Fibroblast of villous mesenchyme (primary cell): ENCODE data around the gene ZNF219. TPM values are rescaled to one million over a fixed set of nuclear protein-coding genes. Genes with fewer than 3 reads are reported as not detected.

Experiments used
- DNase-seq: peaks from one replicate; pipeline ENCODE4 v3.0.0-alpha.2; 2010; ENCODE audit warnings: low read depth
- H3K4me3 ChIP-seq: 2 replicates; pipeline ENCODE4 v1.5.1; 2011; ENCODE audit warnings: low read depth, mild to moderate bottlenecking, low read length
- total RNA-seq: library from RNA; depleted of rRNA; stranded (reverse); fragments of >200 nt; gene quantifications from 2 replicates; pipeline ENCODE4 v1.2.3, GENCODE V29; 2012
- TF ChIP-seq, protein P1 (sequence below): IDR thresholded peaks from 2 replicates; pipeline ENCODE4 v1.5.1; 2012; ENCODE audit warnings: low read depth, mild to moderate bottlenecking, low read length; ENCODE audit not compliant: insufficient read depth

The ZNF219 gene
- total RNA-seq, 1 donor: 1.7 TPM

DNA sequence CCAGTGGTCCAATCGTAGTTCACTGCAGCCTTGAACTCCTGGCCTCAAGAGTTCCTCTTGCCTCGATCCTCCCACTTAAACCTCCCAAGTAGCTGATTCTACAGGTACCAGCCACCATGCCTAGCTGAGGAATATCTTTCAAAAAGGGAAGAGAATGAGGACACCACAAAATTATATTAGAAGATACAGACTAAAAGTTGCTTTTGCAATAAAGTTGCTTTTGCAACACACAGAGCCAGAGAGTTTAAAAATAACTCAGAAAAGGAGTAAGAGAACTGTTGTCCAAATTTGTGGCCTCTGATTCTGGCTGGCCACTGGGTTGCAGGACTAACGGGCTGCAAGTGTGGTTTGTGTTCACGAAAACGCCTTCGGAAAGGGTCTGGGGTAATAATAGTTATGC lies 22.2 kb upstream of the ZNF219 start:
- no peak for DNase-seq
- TF ChIP-seq, protein P1, sequence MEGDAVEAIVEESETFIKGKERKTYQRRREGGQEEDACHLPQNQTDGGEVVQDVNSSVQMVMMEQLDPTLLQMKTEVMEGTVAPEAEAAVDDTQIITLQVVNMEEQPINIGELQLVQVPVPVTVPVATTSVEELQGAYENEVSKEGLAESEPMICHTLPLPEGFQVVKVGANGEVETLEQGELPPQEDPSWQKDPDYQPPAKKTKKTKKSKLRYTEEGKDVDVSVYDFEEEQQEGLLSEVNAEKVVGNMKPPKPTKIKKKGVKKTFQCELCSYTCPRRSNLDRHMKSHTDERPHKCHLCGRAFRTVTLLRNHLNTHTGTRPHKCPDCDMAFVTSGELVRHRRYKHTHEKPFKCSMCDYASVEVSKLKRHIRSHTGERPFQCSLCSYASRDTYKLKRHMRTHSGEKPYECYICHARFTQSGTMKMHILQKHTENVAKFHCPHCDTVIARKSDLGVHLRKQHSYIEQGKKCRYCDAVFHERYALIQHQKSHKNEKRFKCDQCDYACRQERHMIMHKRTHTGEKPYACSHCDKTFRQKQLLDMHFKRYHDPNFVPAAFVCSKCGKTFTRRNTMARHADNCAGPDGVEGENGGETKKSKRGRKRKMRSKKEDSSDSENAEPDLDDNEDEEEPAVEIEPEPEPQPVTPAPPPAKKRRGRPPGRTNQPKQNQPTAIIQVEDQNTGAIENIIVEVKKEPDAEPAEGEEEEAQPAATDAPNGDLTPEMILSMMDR: no peak
- H3K4me3 ChIP-seq: no peak overlapping the region

DNA sequence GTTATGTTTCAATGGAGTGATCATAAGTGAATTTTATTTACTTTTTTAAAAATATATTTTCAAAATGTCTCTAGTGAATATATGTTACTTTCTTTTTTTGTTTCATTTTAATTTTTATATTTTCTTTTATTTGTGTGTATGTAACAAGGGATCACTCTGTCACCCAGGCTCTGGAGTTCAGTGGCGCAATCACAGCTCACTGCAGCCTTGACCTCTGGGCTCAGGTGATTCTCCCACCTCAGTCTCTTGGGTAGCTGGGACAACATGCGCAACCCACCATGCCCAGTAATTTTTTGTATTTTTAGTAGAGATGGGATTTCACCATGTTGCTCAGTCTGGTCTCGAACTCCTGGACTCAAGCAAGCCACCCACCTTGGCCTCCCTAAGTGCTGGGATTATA lies 20.5 kb upstream of the ZNF219 start:
- TF ChIP-seq, protein P1: no peak
- no peak overlapping the region for H3K4me3 ChIP-seq

GRCh38 chr14:21113369-21113768 lies 14.9 kb upstream of the ZNF219 start:
- TF ChIP-seq, protein P1: no peak

More for the DNA sequence above, 20.5 kb upstream of the ZNF219 start:
- DNase-seq: no peak

GRCh38 chr14:21112255-21112654 lies 13.8 kb upstream of the ZNF219 start:
- H3K4me3 ChIP-seq: no peak overlapping the region
- TF ChIP-seq, protein P1: no peak
- no peak for DNase-seq

More at GRCh38 chr14:21113369-21113768, 14.9 kb upstream of the ZNF219 start:
- no peak overlapping the region for H3K4me3 ChIP-seq
- no peak for DNase-seq

- DNase-seq: no peak
- TF ChIP-seq, protein P1: no peak
- H3K4me3 ChIP-seq: no peak overlapping the region
Measured at GRCh38 chr14:21109377-21110138, 11.1 kb upstream of the ZNF219 start.

- DNase-seq: no peak
- H3K4me3 ChIP-seq: no peak overlapping the region
- TF ChIP-seq, protein P1: no peak
Measured at GRCh38 chr14:21108791-21109190, 10.3 kb upstream of the ZNF219 start.
